DND-41 (cell line): Measurements from ENCODE around the gene FEM1A.
"Not testable (repeated sequence)": the region's sequence is repeated elsewhere in the genome, so short reads cannot be mapped to it uniquely, and the experiment has no call there.

ENCODE experiments used
- ATAC-seq: fragments of 200-7000 bp; cut with Tn5 transposase; 3 replicates; pipeline ENCODE4 v1.9.1; 2021; ENCODE audit warnings: low read depth; ENCODE audit not compliant: insufficient read depth
- DNase-seq: peaks from one replicate; pipeline ENCODE4 v3.0.0-alpha.2; 2020
- H2AFZ ChIP-seq: 2 replicates; pipeline ENCODE4 v1.6.0; 2012; ENCODE audit warnings: low read depth, low read length
- H3K27ac ChIP-seq: 2 replicates; pipeline ENCODE4 v1.5.1; 2012; ENCODE audit warnings: low read length, inconsistent platforms
- H3K27me3 ChIP-seq: fragments of 200-600 bp; sonication (generic); 2 replicates; pipeline ENCODE4 v1.6.0; 2012; ENCODE audit warnings: low read length, mild to moderate bottlenecking, inconsistent platforms; ENCODE audit not compliant: insufficient read depth, poor library complexity
- H3K36me3 ChIP-seq: 2 replicates; pipeline ENCODE4 v1.5.1; 2012; ENCODE audit warnings: low read length, inconsistent platforms; ENCODE audit not compliant: insufficient read depth
- H3K4me1 ChIP-seq: 2 replicates; pipeline ENCODE4 v1.5.1; 2012; ENCODE audit warnings: mild to moderate bottlenecking, low read length; ENCODE audit not compliant: insufficient read depth
- H3K4me2 ChIP-seq: 2 replicates; pipeline ENCODE4 v1.6.0; 2012; ENCODE audit warnings: mild to moderate bottlenecking, moderate library complexity, low read length, inconsistent platforms; ENCODE audit not compliant: insufficient read depth
- H3K4me3 ChIP-seq, 2 experiments: fragments of 200-600 bp in 1 of 2; shearing (Covaris generic) in 1 of 2; 2 replicates each; pipeline ENCODE4 v1.5.1; 2012 to 2016; ENCODE audit warnings: inconsistent platforms in 2 of 2, low read length in 2 of 2, mild to moderate bottlenecking in 2 of 2, low read depth in 1 of 2, moderate library complexity in 1 of 2
- H3K79me2 ChIP-seq: 2 replicates; pipeline ENCODE4 v1.6.0; 2012; ENCODE audit warnings: low read length, inconsistent platforms; ENCODE audit not compliant: insufficient read depth
- H3K9ac ChIP-seq: 2 replicates; pipeline ENCODE4 v1.6.0; 2012; ENCODE audit warnings: low read depth, mild to moderate bottlenecking, inconsistent platforms, low read length, moderate library complexity
- H3K9me3 ChIP-seq: 2 replicates; pipeline ENCODE4 v1.5.1; 2012; ENCODE audit warnings: low read length, moderate library complexity, mild to moderate bottlenecking, inconsistent platforms; ENCODE audit not compliant: insufficient read depth, severe bottlenecking
- H4K20me1 ChIP-seq: 2 replicates; pipeline ENCODE4 v1.6.0; 2012; ENCODE audit warnings: low read length; ENCODE audit not compliant: insufficient read depth
- CTCF ChIP-seq: IDR thresholded peaks from 2 replicates; pipeline ENCODE4 v1.5.1; 2012; ENCODE audit warnings: borderline replicate concordance, low read length, moderate library complexity, mild to moderate bottlenecking; ENCODE audit not compliant: poor library complexity, severe bottlenecking; ENCODE audit errors: extremely low read depth
- EZH2 ChIP-seq: IDR thresholded peaks from 3 replicates; pipeline ENCODE4 v1.6.1; 2012; ENCODE audit warnings: borderline replicate concordance, low read depth, mild to moderate bottlenecking, moderate library complexity, low read length, inconsistent platforms; ENCODE audit not compliant: severe bottlenecking

The FEM1A gene

GRCh38 chr19:4816950-4817278 lies 25.4 kb downstream of the FEM1A start:
- Histone ChIP-seq H3K79me2 (no peaks in the 10 kb centered on the region; the same call in 1 of the 2 replicates), H4K20me1 (no peaks in the 10 kb centered on the region), H3K27me3 (no peaks in the 10 kb centered on the region), H3K4me2 (no peak overlapping the region), H2AFZ (no peak overlapping the region), H3K9ac (no peak overlapping the region), H3K4me1 (peaks cover 12% of the 10 kb centered on the region), H3K27ac (no peak overlapping the region), H3K9me3 (no peaks in the 10 kb centered on the region), H3K36me3 (peaks cover 34% of the 10 kb centered on the region), H3K4me3 (no peak overlapping the region)
- no peak for ATAC-seq
- TF ChIP-seq CTCF: no peak
- no peak for TF ChIP-seq EZH2
- DNase-seq: no peak

GRCh38 chr19:4817467-4818277 lies 26.1 kb downstream of the FEM1A start:
- Histone ChIP-seq H4K20me1 (no peaks in the 10 kb centered on the region), H3K27me3 (no peaks in the 10 kb centered on the region), H3K27ac (no peak overlapping the region), H3K4me3 (no peak overlapping the region), H3K4me2 (no peak overlapping the region), H3K36me3 (peaks cover 37% of the 10 kb centered on the region), H2AFZ (no peak overlapping the region), H3K9ac (no peak overlapping the region), H3K9me3 (no peaks in the 10 kb centered on the region), H3K4me1 (peaks cover 12% of the 10 kb centered on the region), H3K79me2 (peaks cover 4% of the 10 kb centered on the region)
- TF ChIP-seq EZH2: no peak
- TF ChIP-seq CTCF: no peak
- DNase-seq: no peak
- ATAC-seq: no peak

GRCh38 chr19:4821265-4821664 lies 29.7 kb downstream of the FEM1A start:
- H3K27ac ChIP-seq: no peak overlapping the region
- peaks cover 16% of the 10 kb centered on the region for H3K79me2 ChIP-seq
- H3K4me2 ChIP-seq: no peak overlapping the region
- H3K4me1 ChIP-seq: no peaks in the 10 kb centered on the region
- no peaks in the 10 kb centered on the region for H3K9me3 ChIP-seq
- H3K4me3 ChIP-seq: no peak overlapping the region
- TF ChIP-seq CTCF (no peak), EZH2 (no peak)
- no peaks in the 10 kb centered on the region for H3K27me3 ChIP-seq
- DNase-seq (no peak), ATAC-seq (no peak)
- peaks cover 33% of the 10 kb centered on the region for H3K36me3 ChIP-seq
- no peak overlapping the region for H3K9ac ChIP-seq
- no peaks in the 10 kb centered on the region for H4K20me1 ChIP-seq
- no peak overlapping the region for H2AFZ ChIP-seq

GRCh38 chr19:4822354-4822753 lies 30.8 kb downstream of the FEM1A start:
- not testable (repeated sequence) for DNase-seq, H3K27me3 ChIP-seq, H3K9ac ChIP-seq, H3K4me3 ChIP-seq, H3K27ac ChIP-seq, H3K4me1 ChIP-seq, ATAC-seq, H2AFZ ChIP-seq, H4K20me1 ChIP-seq, H3K9me3 ChIP-seq, H3K4me2 ChIP-seq
- H3K36me3 ChIP-seq: peaks cover 22% of the 10 kb centered on the region
- H3K79me2 ChIP-seq: peaks cover 20% of the 10 kb centered on the region
